Activated naive CD4-positive, alpha-beta T cell (primary cell): Measurements from ENCODE around the gene RGR.

Source experiments
- DNase-seq, 4 experiments: peaks; one replicate each; lab custom pipeline; 2025; lab: John Stamatoyannopoulos, UW

Gene RGR

GRCh38 chr10:84296091-84296981, 51.5 kb downstream of the RGR start:
- DNase-seq = no peak

GRCh38 chr10:84298057-84298456, 53.2 kb downstream of the RGR start:
- DNase-seq = no peak

GRCh38 chr10:84302223-84302622, 57.4 kb downstream of the RGR start:
- no peak for DNase-seq

GRCh38 chr10:84306751-84307384, 62.0 kb downstream of the RGR start:
- DNase-seq = no peak

- DNase-seq = no peak
These were observed 63.2 kb downstream of the RGR start for GRCh38 chr10:84308021-84308420.

GRCh38 chr10:84308481-84309304, 63.8 kb downstream of the RGR start:
- DNase-seq = peak in 1 of 4 experiments; percentile 10
